Right lobe of liver (tissue), 4 donors: ENCODE results near the gene IQUB.

Source experiments
- CTCF ChIP-seq, 4 donors: fragments of 200-600 bp in 3 of 4; fragments of 450-650 bp in 1 of 4; IDR thresholded peaks; one replicate each; pipeline versions ENCODE4 v1.5.1 to v1.8.0; 2016 to 2022; ENCODE audit warnings: antibody characterized with exemption in 4 of 4, mild to moderate bottlenecking in 2 of 4
- POLR2A ChIP-seq: fragments of 450-650 bp; IDR thresholded peaks from one replicate; pipeline ENCODE4 v1.6.1; 2017; ENCODE audit warnings: antibody characterized with exemption, mild to moderate bottlenecking
- donor health status: DM: no; HTN: no; CAD: no.
- donor health status: DM: no; HTN: no; CAD: no.
- donor health status: DM: no; HTN: yes; CAD: no.

- no peak for TF ChIP-seq CTCF (IDR thresholded peaks at IDR 0.05)
- TF ChIP-seq POLR2A: no peak
These were observed 37.3 kb upstream of the IQUB start for GRCh38 chr7:123571684-123572083.
